HCT116 (cell line): Measurements from ENCODE around the gene SRCAP.

Source experiments
- CTCF ChIP-seq, 3 experiments: fragments of 200-600 bp in 1 of 3; sonication (generic) in 1 of 3; IDR thresholded peaks in 2 of 3; conservative IDR thresholded peaks in 1 of 3; 2 replicates each; pipeline ENCODE4 v1.5.1; 2012 to 2017; ENCODE audit warnings: low read depth in 2 of 3, low read length in 2 of 3, antibody characterized with exemption in 1 of 3, borderline replicate concordance in 1 of 3, control low read depth in 1 of 3, mild to moderate bottlenecking in 1 of 3, mixed read lengths in 1 of 3, mixed run types in 1 of 3, moderate library complexity in 1 of 3; ENCODE audit not compliant: insufficient read depth in 1 of 3
- EZH2 ChIP-seq: fragments of 200-600 bp; sonication (generic); IDR thresholded peaks from 2 replicates; pipeline ENCODE4 v1.6.1; 2017; ENCODE audit warnings: antibody characterized with exemption, mixed run types
- POLR2A ChIP-seq: IDR thresholded peaks from 2 replicates; pipeline ENCODE4 v1.7.0; 2011; ENCODE audit warnings: borderline replicate concordance; ENCODE audit not compliant: insufficient read depth, insufficient read length; ENCODE audit errors: extremely low read depth
- POLR2AphosphoS5 ChIP-seq: IDR thresholded peaks from 2 replicates; pipeline ENCODE4 v1.6.1; 2011; ENCODE audit warnings: mild to moderate bottlenecking, low read depth, low read length, moderate library complexity
- RAD21 ChIP-seq: IDR thresholded peaks from 2 replicates; pipeline ENCODE4 v1.6.1; 2012; ENCODE audit warnings: low read depth, mild to moderate bottlenecking
- REST ChIP-seq: IDR thresholded peaks from 2 replicates; pipeline ENCODE4 v1.6.1; 2012; ENCODE audit warnings: low read depth

- TF ChIP-seq RAD21 (no peak), POLR2AphosphoS5 (no peak), CTCF (IDR thresholded peaks at IDR 0.05 in 2 of 3, conservative IDR thresholded peaks at IDR 0.05 in 1 of 3; ENCODE audit: borderline replicate concordance in 1 of 3, insufficient read depth in 1 of 3, low read depth in 2 of 3, low read length in 2 of 3) (no peak), EZH2 (no peak), REST (no peak), POLR2A (no peak)
Measured at GRCh38 chr16:30711712-30712111, 12.7 kb downstream of the SRCAP start.
